ENCODE results near the gene COPRS. TPM values are rescaled to one million over a fixed set of nuclear protein-coding genes. Genes with fewer than 3 reads are reported as not detected.

The COPRS gene
- total and polyA plus RNA-seq, 2 of the 13 experiments (the other 11 are each of a cell fraction or from before 2014, with no cell fraction given) = 22.7 to 93.8 TPM

GRCh38 chr17:31803494-31804213 is 55.4 kb downstream of the COPRS start (continued):
- TF ChIP-seq ZNF407 (CRISPR knock-in tag; IDR thresholded peaks at IDR 0.05; ENCODE audit: not compliant biosample characterization) (no peak), GABPA (IDR thresholded peaks at IDR 0.05; ENCODE audit: low read depth, low read length) (no peak), GABPA (CRISPR knock-in tag; IDR thresholded peaks at IDR 0.05; ENCODE audit: low read depth) (peak; percentile 68), ZNF333 (CRISPR knock-in tag; IDR thresholded peaks at IDR 0.05; ENCODE audit: borderline replicate concordance) (no peak), ZNF652 (CRISPR knock-in tag; IDR thresholded peaks at IDR 0.05; ENCODE audit: borderline replicate concordance, low read depth) (peak; percentile 55; the same call in 1 of the 2 replicates), KLF11 (CRISPR knock-in tag; IDR thresholded peaks at IDR 0.05) (peak; percentile 51; the same call in 1 of the 2 replicates), ZNF3 (CRISPR knock-in tag; IDR thresholded peaks at IDR 0.05) (no peak), ZMYM4 (CRISPR knock-in tag; IDR thresholded peaks at IDR 0.05) (peak; percentile 73), HOXD1 (CRISPR knock-in tag; IDR thresholded peaks at IDR 0.05) (peak; percentile 98), TERF1 (CRISPR knock-in tag; IDR thresholded peaks at IDR 0.05) (no peak), KLF9 (CRISPR knock-in tag; IDR thresholded peaks at IDR 0.05; ENCODE audit: low read depth) (0 out of 2 replicates have a peak, but pooled peaks have one; percentile 25), NFRKB (IDR thresholded peaks at IDR 0.05) (no peak), MED1 (CRISPR knock-in tag; IDR thresholded peaks at IDR 0.05) (peak; percentile 97), ZNF792 (CRISPR knock-in tag; IDR thresholded peaks at IDR 0.05) (peak; percentile 89), ZNF557 (CRISPR knock-in tag; IDR thresholded peaks at IDR 0.05) (no peak), ZNF263 (CRISPR knock-in tag; IDR thresholded peaks at IDR 0.05) (peak; percentile 80), XRCC5 (optimal IDR thresholded peaks at IDR 0.05; ENCODE audit: low read length) (no peak), ZNF589 (CRISPR knock-in tag; conservative IDR thresholded peaks at IDR 0.05) (peak; percentile 77; the same call in 1 of the 2 replicates)
- TF ChIP-seq, protein P1, sequence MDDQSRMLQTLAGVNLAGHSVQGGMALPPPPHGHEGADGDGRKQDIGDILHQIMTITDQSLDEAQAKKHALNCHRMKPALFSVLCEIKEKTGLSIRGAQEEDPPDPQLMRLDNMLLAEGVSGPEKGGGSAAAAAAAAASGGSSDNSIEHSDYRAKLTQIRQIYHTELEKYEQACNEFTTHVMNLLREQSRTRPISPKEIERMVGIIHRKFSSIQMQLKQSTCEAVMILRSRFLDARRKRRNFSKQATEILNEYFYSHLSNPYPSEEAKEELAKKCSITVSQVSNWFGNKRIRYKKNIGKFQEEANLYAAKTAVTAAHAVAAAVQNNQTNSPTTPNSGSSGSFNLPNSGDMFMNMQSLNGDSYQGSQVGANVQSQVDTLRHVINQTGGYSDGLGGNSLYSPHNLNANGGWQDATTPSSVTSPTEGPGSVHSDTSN (CRISPR knock-in tag; IDR thresholded peaks at IDR 0.05; ENCODE audit: borderline replicate concordance) = no peak

Data from HepG2 (cell line).